HEK293 (cell line): ENCODE data around the gene C1orf216.

Experiments
- CTCF ChIA-PET: fragments of 350-600 bp; formaldehyde crosslinking; extraction: SDS; loops from one replicate; lab custom pipeline; 2021; ENCODE audit warnings: antibody characterized with exemption; lab: Yijun Ruan, JAX
- POLR2A ChIA-PET: fragments of 300-600 bp; formaldehyde crosslinking; extraction: SDS; loops from one replicate; lab custom pipeline; 2020; ENCODE audit warnings: antibody characterized with exemption, inconsistent platforms; lab: Yijun Ruan, JAX
- H3K27ac ChIP-seq: fragments of 200-500 bp; sonication (Bioruptor generic); 2 replicates; pipeline ENCODE4 v1.5.1; 2014; ENCODE audit warnings: low read depth, low read length, control low read depth, inconsistent platforms; ENCODE audit errors: extremely low read depth
- H3K36me3 ChIP-seq, 2 experiments: fragments of 200-500 bp in 1 of 2; sonication (Bioruptor generic) in 1 of 2; 1 replicate in 1 of 2; 2 replicates in 1 of 2; pipeline ENCODE4 v1.5.1; 2014 to 2017; ENCODE audit warnings: inconsistent platforms in 2 of 2, low read length in 2 of 2; ENCODE audit not compliant: control insufficient read depth in 2 of 2, insufficient read depth in 1 of 2
- H3K4me1 ChIP-seq: fragments of 200-500 bp; sonication (Bioruptor generic); 2 replicates; pipeline ENCODE4 v1.5.1; 2014; ENCODE audit warnings: mild to moderate bottlenecking, low read length, inconsistent platforms; ENCODE audit not compliant: control insufficient read depth, insufficient read depth
- H3K4me3 ChIP-seq: 2 replicates; pipeline ENCODE4 v1.5.1; 2011; ENCODE audit warnings: low read depth, mild to moderate bottlenecking, control low read depth, low read length, moderate library complexity
- H3K9me3 ChIP-seq: fragments of 200-500 bp; sonication (Bioruptor generic); 2 replicates; pipeline ENCODE4 v1.5.1; 2014; ENCODE audit warnings: low read depth, low read length, inconsistent platforms; ENCODE audit not compliant: control insufficient read depth, insufficient read depth
- EGR2 ChIP-seq: fragments of 450-650 bp; formaldehyde crosslinking; IDR thresholded peaks from 2 replicates; pipeline ENCODE4 v1.5.1; 2016; ENCODE audit warnings: low read depth, missing biosample characterization, missing genetic modification characterization
- GFI1B ChIP-seq: fragments of 450-650 bp; formaldehyde crosslinking; IDR thresholded peaks from 2 replicates; pipeline ENCODE4 v1.5.1; 2016; ENCODE audit warnings: missing biosample characterization, missing genetic modification characterization
- GLIS1 ChIP-seq: fragments of 450-650 bp; formaldehyde crosslinking; IDR thresholded peaks from 2 replicates; pipeline ENCODE4 v1.5.1; 2016; ENCODE audit warnings: missing biosample characterization, missing genetic modification characterization
- GLIS2 ChIP-seq: fragments of 450-650 bp; formaldehyde crosslinking; IDR thresholded peaks from 2 replicates; pipeline ENCODE4 v1.5.1; 2016; ENCODE audit warnings: missing biosample characterization, missing genetic modification characterization
- MEIS1 ChIP-seq: sonication (generic); formaldehyde crosslinking; IDR thresholded peaks from 2 replicates; pipeline ENCODE4 v1.8.1; 2022; ENCODE audit warnings: missing genetic modification reagents, mild to moderate bottlenecking, borderline replicate concordance
- OVOL3 ChIP-seq: fragments of 450-650 bp; formaldehyde crosslinking; IDR thresholded peaks from 2 replicates; pipeline ENCODE4 v1.5.1; 2016; ENCODE audit warnings: missing biosample characterization, missing genetic modification characterization
- WT1 ChIP-seq: fragments of 450-650 bp; formaldehyde crosslinking; IDR thresholded peaks from 2 replicates; pipeline ENCODE4 v1.5.1; 2016; ENCODE audit warnings: missing biosample characterization, missing genetic modification characterization
- ZBTB21 ChIP-seq: fragments of 450-650 bp; formaldehyde crosslinking; IDR thresholded peaks from 2 replicates; pipeline ENCODE4 v1.5.1; 2017; ENCODE audit warnings: missing biosample characterization, missing genetic modification characterization
- ZFHX2 ChIP-seq: fragments of 450-650 bp; formaldehyde crosslinking; conservative IDR thresholded peaks from 2 replicates; pipeline ENCODE4 v1.5.1; 2016; ENCODE audit warnings: missing biosample characterization, missing genetic modification characterization
- ZFP69B ChIP-seq: fragments of 450-650 bp; formaldehyde crosslinking; IDR thresholded peaks from 2 replicates; pipeline ENCODE4 v1.5.1; 2016; ENCODE audit warnings: missing biosample characterization, missing genetic modification characterization
- ZNF10 ChIP-seq: fragments of 450-650 bp; formaldehyde crosslinking; IDR thresholded peaks from 2 replicates; pipeline ENCODE4 v1.5.1; 2017; ENCODE audit warnings: missing biosample characterization, missing genetic modification characterization
- ZNF169 ChIP-seq: fragments of 450-650 bp; formaldehyde crosslinking; IDR thresholded peaks from 2 replicates; pipeline ENCODE4 v1.5.1; 2016; ENCODE audit warnings: missing biosample characterization, missing genetic modification characterization
- ZNF23 ChIP-seq: fragments of 450-650 bp; formaldehyde crosslinking; IDR thresholded peaks from 2 replicates; pipeline ENCODE4 v1.5.1; 2016; ENCODE audit warnings: missing biosample characterization, missing genetic modification characterization, borderline replicate concordance
- ZNF248 ChIP-seq: fragments of 450-650 bp; formaldehyde crosslinking; IDR thresholded peaks from 2 replicates; pipeline ENCODE4 v1.5.1; 2017; ENCODE audit warnings: missing biosample characterization, missing genetic modification characterization
- ZNF391 ChIP-seq: fragments of 450-650 bp; formaldehyde crosslinking; IDR thresholded peaks from 2 replicates; pipeline ENCODE4 v1.5.1; 2016; ENCODE audit warnings: low read depth, missing biosample characterization, missing genetic modification characterization, borderline replicate concordance
- ZNF426 ChIP-seq: fragments of 450-650 bp; formaldehyde crosslinking; IDR thresholded peaks from 2 replicates; pipeline ENCODE4 v1.5.1; 2017; ENCODE audit warnings: missing biosample characterization, missing genetic modification characterization, mild to moderate bottlenecking, inconsistent platforms, moderate library complexity
- ZNF560 ChIP-seq: fragments of 450-650 bp; formaldehyde crosslinking; IDR thresholded peaks from 2 replicates; pipeline ENCODE4 v1.5.1; 2017; ENCODE audit warnings: missing biosample characterization, missing genetic modification characterization, borderline replicate concordance
- ZNF621 ChIP-seq: fragments of 450-650 bp; formaldehyde crosslinking; IDR thresholded peaks from 2 replicates; pipeline ENCODE4 v1.5.1; 2017; ENCODE audit warnings: missing biosample characterization, missing genetic modification characterization
- ZNF658 ChIP-seq: fragments of 450-650 bp; formaldehyde crosslinking; IDR thresholded peaks from 2 replicates; pipeline ENCODE4; 2016; ENCODE audit warnings: missing biosample characterization, missing genetic modification characterization
- ZNF792 ChIP-seq: fragments of 450-650 bp; formaldehyde crosslinking; IDR thresholded peaks from 2 replicates; pipeline ENCODE4 v1.5.1; 2016; ENCODE audit warnings: missing biosample characterization, missing genetic modification characterization
- TF ChIP-seq, protein P1 (sequence below): fragments of 450-650 bp; formaldehyde crosslinking; IDR thresholded peaks from 2 replicates; pipeline ENCODE4 v1.5.1; 2017; ENCODE audit warnings: missing biosample characterization, missing genetic modification characterization
- TF ChIP-seq, protein P2 (sequence below): fragments of 450-650 bp; formaldehyde crosslinking; IDR thresholded peaks from 2 replicates; pipeline ENCODE4 v1.5.1; 2017; ENCODE audit warnings: missing biosample characterization, missing genetic modification characterization

Gene C1orf216

DNA sequence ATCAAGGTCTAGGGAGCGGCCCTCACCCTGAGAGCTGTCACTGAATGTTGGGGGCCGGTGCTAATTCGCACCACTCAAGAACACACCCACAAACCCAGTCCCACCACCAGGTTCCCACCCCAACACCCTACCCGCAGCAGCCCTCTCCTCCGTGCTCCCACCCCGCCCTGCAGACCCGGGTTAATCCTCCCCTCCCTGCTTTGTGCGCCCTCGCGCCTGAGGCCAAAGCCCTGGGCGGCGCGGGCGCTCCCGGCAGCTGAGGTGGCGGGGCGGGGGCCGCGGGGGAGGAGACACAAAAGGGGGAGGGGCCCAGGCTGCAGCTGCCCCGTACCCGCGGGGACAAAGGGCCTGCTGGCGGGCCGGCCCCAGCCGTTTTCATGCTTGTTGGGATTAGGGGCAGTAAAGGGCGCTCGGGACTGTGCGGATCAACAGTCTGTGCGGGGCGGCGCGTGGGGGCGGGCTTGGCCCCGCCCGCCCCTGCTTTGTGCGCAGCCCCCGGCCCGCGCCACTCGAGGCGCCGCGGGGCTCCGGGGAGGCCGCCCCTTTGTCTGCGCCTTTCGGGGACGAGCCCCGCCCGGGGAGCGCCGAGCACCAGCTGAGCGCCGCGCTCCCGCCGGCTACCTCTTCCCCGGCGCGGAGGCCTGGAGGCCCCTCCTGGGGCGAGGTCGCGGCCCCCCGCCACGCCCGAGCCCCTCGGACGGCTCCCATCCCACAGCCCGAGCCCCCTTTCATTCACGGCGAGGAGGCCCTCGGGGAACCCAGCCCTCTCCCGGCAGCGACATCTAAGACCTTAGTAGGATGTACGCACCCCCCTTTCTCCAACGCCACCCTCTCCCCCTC is 10.9 kb downstream of the C1orf216 start (continued):
- TF ChIP-seq ZNF621 (no peak), ZNF792 (no peak), ZNF560 (no peak), ZNF23 (tag by site-specific recombination) (no peak), ZNF10 (tag by site-specific recombination) (no peak), ZNF658 (tag by site-specific recombination) (no peak), ZNF426 (no peak), GFI1B (tag by site-specific recombination) (no peak), MEIS1 (CRISPR knock-in tag) (no peak), ZNF248 (tag by site-specific recombination) (no peak), WT1 (tag by site-specific recombination) (no peak), ZFP69B (tag by site-specific recombination) (no peak), ZNF391 (tag by site-specific recombination) (no peak), OVOL3 (tag by site-specific recombination) (no peak), GLIS2 (tag by site-specific recombination) (peak; percentile 66), GLIS1 (tag by site-specific recombination) (peak; percentile 48), ZBTB21 (tag by site-specific recombination) (no peak)
- TF ChIP-seq, protein P1, sequence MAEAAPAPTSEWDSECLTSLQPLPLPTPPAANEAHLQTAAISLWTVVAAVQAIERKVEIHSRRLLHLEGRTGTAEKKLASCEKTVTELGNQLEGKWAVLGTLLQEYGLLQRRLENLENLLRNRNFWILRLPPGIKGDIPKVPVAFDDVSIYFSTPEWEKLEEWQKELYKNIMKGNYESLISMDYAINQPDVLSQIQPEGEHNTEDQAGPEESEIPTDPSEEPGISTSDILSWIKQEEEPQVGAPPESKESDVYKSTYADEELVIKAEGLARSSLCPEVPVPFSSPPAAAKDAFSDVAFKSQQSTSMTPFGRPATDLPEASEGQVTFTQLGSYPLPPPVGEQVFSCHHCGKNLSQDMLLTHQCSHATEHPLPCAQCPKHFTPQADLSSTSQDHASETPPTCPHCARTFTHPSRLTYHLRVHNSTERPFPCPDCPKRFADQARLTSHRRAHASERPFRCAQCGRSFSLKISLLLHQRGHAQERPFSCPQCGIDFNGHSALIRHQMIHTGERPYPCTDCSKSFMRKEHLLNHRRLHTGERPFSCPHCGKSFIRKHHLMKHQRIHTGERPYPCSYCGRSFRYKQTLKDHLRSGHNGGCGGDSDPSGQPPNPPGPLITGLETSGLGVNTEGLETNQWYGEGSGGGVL (tag by site-specific recombination): peak; percentile 89
- TF ChIP-seq, protein P2, sequence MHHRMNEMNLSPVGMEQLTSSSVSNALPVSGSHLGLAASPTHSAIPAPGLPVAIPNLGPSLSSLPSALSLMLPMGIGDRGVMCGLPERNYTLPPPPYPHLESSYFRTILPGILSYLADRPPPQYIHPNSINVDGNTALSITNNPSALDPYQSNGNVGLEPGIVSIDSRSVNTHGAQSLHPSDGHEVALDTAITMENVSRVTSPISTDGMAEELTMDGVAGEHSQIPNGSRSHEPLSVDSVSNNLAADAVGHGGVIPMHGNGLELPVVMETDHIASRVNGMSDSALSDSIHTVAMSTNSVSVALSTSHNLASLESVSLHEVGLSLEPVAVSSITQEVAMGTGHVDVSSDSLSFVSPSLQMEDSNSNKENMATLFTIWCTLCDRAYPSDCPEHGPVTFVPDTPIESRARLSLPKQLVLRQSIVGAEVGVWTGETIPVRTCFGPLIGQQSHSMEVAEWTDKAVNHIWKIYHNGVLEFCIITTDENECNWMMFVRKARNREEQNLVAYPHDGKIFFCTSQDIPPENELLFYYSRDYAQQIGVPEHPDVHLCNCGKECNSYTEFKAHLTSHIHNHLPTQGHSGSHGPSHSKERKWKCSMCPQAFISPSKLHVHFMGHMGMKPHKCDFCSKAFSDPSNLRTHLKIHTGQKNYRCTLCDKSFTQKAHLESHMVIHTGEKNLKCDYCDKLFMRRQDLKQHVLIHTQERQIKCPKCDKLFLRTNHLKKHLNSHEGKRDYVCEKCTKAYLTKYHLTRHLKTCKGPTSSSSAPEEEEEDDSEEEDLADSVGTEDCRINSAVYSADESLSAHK: no peak
- TF ChIP-seq, all 188 proteins: peak for 21

DNA sequence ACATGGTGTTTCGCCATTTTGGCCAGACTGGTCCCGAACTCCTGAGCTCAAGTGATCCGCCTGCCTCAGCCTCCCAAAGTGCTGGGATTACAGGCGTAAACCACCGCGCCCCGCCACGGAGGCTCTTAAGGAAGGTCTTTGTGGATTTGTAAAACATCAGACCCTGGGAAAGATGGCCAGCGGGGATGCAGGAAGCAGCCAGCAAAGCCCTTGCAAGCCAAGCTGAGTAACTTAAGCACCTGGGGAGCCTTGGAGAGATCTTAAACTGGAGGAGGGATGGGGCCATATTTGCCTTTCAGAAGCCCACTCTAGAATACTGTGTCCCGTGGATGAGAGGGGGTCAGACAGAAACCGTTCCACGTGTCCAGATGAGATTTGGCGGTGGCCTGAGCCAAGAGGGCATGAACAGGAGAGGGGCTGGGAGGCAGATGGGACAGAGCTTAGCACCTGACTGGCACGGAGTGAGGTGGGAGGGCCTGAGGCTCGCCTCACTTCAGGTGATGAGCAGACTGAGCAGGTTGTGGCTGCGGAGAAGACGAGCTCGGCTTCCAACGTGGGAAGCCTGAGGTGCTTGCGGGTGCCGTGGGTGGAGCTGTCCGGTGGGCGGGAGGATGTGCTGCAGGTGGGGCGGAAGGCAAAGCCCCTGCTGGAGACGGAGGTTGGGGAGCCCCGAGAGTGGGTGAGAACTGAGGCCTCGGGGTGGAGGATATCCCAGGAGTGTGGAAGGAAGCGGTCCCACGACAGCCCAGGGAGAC is 11.7 kb downstream of the C1orf216 start:
- POLR2A ChIA-PET: interaction anchor here (0.7 kb wide), 1 partner anchor 32 kb away, joined by 4 read pairs; no protein-coding TSS in a partner anchor
- no peaks in the 10 kb centered on the region for H3K36me3 ChIP-seq
- TF ChIP-seq EGR2 (tag by site-specific recombination): peak; percentile 86
- peak; percentile 88 for TF ChIP-seq ZFHX2 (tag by site-specific recombination)
- no peak for TF ChIP-seq ZNF169 (tag by site-specific recombination)
- H3K4me1 ChIP-seq: peaks cover 3% of the 10 kb centered on the region; the same call in 1 of the 2 replicates
- no peak overlapping the region for H3K4me3 ChIP-seq
- H3K9me3 ChIP-seq: no peaks in the 10 kb centered on the region
- CTCF ChIA-PET: interaction anchor here (0.6 to 1.4 kb wide), 3 partner anchors 8 to 257 kb away, joined by 3 to 11 read pairs (median 4); no protein-coding TSS in a partner anchor
- no peak overlapping the region for H3K27ac ChIP-seq
